Panc1 (cell line): Measurements from ENCODE around the gene GPRC5A.
A peak's percentile ranks its signal among the peaks of the same experiment; 100 is the strongest.

Experiments used
- TF ChIP-seq, protein P1 (sequence below): fragments of 450-650 bp; IDR thresholded peaks from 2 replicates; pipeline ENCODE4 v1.5.1; 2017; ENCODE audit warnings: mild to moderate bottlenecking
- TF ChIP-seq, protein P2 (sequence below), 2 experiments: IDR thresholded peaks; 2 replicates each; pipeline ENCODE4 v1.6.1; 2011 to 2012; ENCODE audit warnings: low read depth in 2 of 2, control low read depth in 1 of 2, low read length in 1 of 2, mild to moderate bottlenecking in 1 of 2, moderate library complexity in 1 of 2; ENCODE audit not compliant: insufficient read depth in 1 of 2

DNA sequence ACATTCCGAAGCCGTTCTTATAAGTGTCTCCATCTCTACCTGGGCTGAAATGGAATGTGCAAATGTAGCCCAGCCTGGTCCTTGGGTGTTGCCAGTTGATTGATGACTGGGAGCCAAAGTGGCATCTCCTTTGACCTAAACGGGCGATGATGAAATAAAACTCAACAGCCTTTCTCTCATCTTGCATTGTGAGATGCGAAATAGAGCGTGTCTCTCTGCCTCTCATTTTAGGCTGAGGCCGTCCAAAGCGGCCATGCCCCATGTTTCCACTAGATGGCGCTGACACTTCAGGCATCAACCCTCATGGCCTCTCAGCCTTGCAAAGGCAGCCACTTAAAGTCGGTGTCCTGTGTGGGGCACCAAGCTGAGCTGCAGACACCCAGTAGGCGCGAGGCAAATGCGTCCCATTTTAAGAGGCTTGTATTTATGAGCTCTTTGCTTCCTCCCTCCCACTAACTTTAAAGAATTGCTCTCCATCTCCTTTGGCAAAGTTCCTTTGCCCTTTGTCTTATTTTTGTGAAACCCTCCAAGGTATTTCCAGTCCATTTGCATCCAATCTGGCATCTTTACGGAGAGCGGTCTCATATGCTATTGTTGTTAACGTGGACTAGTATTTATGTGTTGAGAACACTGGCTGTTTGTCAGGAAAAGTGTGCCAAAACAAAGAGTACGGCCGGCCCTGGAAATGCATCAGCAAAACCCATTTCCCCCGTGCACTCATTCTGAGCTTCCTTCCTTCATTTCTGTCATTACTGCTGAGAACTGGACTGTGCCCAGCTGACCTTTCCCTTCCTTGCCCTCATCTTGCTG, 25.0 kb downstream of the GPRC5A start:
- TF ChIP-seq, protein P1, sequence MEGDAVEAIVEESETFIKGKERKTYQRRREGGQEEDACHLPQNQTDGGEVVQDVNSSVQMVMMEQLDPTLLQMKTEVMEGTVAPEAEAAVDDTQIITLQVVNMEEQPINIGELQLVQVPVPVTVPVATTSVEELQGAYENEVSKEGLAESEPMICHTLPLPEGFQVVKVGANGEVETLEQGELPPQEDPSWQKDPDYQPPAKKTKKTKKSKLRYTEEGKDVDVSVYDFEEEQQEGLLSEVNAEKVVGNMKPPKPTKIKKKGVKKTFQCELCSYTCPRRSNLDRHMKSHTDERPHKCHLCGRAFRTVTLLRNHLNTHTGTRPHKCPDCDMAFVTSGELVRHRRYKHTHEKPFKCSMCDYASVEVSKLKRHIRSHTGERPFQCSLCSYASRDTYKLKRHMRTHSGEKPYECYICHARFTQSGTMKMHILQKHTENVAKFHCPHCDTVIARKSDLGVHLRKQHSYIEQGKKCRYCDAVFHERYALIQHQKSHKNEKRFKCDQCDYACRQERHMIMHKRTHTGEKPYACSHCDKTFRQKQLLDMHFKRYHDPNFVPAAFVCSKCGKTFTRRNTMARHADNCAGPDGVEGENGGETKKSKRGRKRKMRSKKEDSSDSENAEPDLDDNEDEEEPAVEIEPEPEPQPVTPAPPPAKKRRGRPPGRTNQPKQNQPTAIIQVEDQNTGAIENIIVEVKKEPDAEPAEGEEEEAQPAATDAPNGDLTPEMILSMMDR = peak; percentile 87
- TF ChIP-seq, protein P2, sequence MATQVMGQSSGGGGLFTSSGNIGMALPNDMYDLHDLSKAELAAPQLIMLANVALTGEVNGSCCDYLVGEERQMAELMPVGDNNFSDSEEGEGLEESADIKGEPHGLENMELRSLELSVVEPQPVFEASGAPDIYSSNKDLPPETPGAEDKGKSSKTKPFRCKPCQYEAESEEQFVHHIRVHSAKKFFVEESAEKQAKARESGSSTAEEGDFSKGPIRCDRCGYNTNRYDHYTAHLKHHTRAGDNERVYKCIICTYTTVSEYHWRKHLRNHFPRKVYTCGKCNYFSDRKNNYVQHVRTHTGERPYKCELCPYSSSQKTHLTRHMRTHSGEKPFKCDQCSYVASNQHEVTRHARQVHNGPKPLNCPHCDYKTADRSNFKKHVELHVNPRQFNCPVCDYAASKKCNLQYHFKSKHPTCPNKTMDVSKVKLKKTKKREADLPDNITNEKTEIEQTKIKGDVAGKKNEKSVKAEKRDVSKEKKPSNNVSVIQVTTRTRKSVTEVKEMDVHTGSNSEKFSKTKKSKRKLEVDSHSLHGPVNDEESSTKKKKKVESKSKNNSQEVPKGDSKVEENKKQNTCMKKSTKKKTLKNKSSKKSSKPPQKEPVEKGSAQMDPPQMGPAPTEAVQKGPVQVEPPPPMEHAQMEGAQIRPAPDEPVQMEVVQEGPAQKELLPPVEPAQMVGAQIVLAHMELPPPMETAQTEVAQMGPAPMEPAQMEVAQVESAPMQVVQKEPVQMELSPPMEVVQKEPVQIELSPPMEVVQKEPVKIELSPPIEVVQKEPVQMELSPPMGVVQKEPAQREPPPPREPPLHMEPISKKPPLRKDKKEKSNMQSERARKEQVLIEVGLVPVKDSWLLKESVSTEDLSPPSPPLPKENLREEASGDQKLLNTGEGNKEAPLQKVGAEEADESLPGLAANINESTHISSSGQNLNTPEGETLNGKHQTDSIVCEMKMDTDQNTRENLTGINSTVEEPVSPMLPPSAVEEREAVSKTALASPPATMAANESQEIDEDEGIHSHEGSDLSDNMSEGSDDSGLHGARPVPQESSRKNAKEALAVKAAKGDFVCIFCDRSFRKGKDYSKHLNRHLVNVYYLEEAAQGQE (IDR thresholded peaks at IDR 0.05; ENCODE audit: insufficient read depth in 1 of 2, low read depth in 2 of 2, low read length in 1 of 2) = no peak
